Cardiac muscle cell (in vitro differentiated cells and primary cell): ENCODE results near the gene ATAT1. TPM values are rescaled to one million over a fixed set of nuclear protein-coding genes. Genes with fewer than 3 reads are reported as not detected.
A peak's percentile ranks its signal among the peaks of the same experiment; 100 is the strongest.

Experiments
- DNase-seq, 2 donors: peaks; one replicate each; pipeline versions ENCODE4 v3.0.0 to v3.0.0-alpha.2; 2010 to 2017; ENCODE audit warnings: low read depth in 1 of 2, low spot score in 1 of 2
- H3K27ac ChIP-seq: fragments of 200-600 bp; sonication (generic); 2 replicates; pipeline ENCODE4 v1.5.1; 2016
- H3K27me3 ChIP-seq: fragments of 200-600 bp; sonication (generic); 2 replicates; pipeline ENCODE4 v1.6.0; 2016; ENCODE audit warnings: control low read depth
- H3K36me3 ChIP-seq: fragments of 200-600 bp; sonication (generic); 2 replicates; pipeline ENCODE4 v1.5.1; 2016; ENCODE audit warnings: control low read depth
- H3K4me1 ChIP-seq: fragments of 200-600 bp; sonication (generic); 2 replicates; pipeline ENCODE4 v1.8.1; 2017; ENCODE audit warnings: low read depth, mild to moderate bottlenecking, mixed run types
- H3K4me3 ChIP-seq: fragments of 200-600 bp; sonication (generic); 2 replicates; pipeline ENCODE4 v1.5.1; 2016; ENCODE audit warnings: mild to moderate bottlenecking
- H3K9me3 ChIP-seq: fragments of 200-600 bp; sonication (generic); 2 replicates; pipeline ENCODE4 v1.5.1; 2017; ENCODE audit warnings: low read depth, mild to moderate bottlenecking, control low read depth
- CTCF ChIP-seq: IDR thresholded peaks from 2 replicates; pipeline ENCODE4 v1.5.1; 2012; ENCODE audit warnings: low read depth, mild to moderate bottlenecking, low read length
- polyA plus RNA-seq: library from polyadenylated mRNA; unstranded; fragments of >200 nt; fragmentation: Nextera tagmentation; extraction: Ambion mirVana; gene quantifications from 2 replicates; pipeline ENCODE4 v1.2.1, GENCODE V29; 2016
- total RNA-seq: library from RNA; depleted of rRNA; stranded (reverse); fragments of >200 nt; gene quantifications from 2 replicates; pipeline ENCODE4 v1.2.3, GENCODE V29; 2016

Gene ATAT1
- total and polyA plus RNA-seq, 2 experiments from 2014 or later = 11.2 to 18.0 TPM

- H3K36me3 ChIP-seq = no peaks in the 10 kb centered on the region
- no peaks in the 10 kb centered on the region for H3K9me3 ChIP-seq
- no peaks in the 10 kb centered on the region for H3K27me3 ChIP-seq
- peaks cover 44% of the 10 kb centered on the region for H3K4me1 ChIP-seq
- no peak for DNase-seq
- H3K27ac ChIP-seq = no peak overlapping the region
- TF ChIP-seq CTCF = no peak
- H3K4me3 ChIP-seq = no peak overlapping the region
Measured at GRCh38 chr6:30688569-30688968, 61.9 kb downstream of the ATAT1 start.

GRCh38 chr6:30689022-30689865 is 62.6 kb downstream of the ATAT1 start:
- H3K27ac ChIP-seq = peak overlapping the region; percentile 72
- no peak for TF ChIP-seq CTCF

GRCh38 chr6:30689985-30690384 is 63.3 kb downstream of the ATAT1 start:
- H3K9me3 ChIP-seq = no peaks in the 10 kb centered on the region
- peak overlapping the region; percentile 72 for H3K27ac ChIP-seq
- H3K4me1 ChIP-seq = peaks cover 31% of the 10 kb centered on the region
- no peaks in the 10 kb centered on the region for H3K27me3 ChIP-seq
- H3K4me3 ChIP-seq = peak overlapping the region; percentile 62
- no peaks in the 10 kb centered on the region for H3K36me3 ChIP-seq
- no peak for TF ChIP-seq CTCF
- DNase-seq = no peak

More at GRCh38 chr6:30689022-30689865, 62.6 kb downstream of the ATAT1 start:
- no peaks in the 10 kb centered on the region for H3K9me3 ChIP-seq
- no peak for DNase-seq
- H3K4me1 ChIP-seq = peaks cover 38% of the 10 kb centered on the region
- no peaks in the 10 kb centered on the region for H3K36me3 ChIP-seq
- H3K27me3 ChIP-seq = no peaks in the 10 kb centered on the region
- H3K4me3 ChIP-seq = no peak overlapping the region

- H3K27ac ChIP-seq = peak within 1 kb of the TSS; percentile 72
- TF ChIP-seq CTCF = no peak
- peak; percentile 91 for DNase-seq
- H3K9me3 ChIP-seq = no peaks in the 10 kb centered on the region
- peak within 1 kb of the TSS; percentile 62 for H3K4me3 ChIP-seq
- H3K36me3 ChIP-seq = no peaks in the 10 kb centered on the region
- H3K27me3 ChIP-seq = no peaks in the 10 kb centered on the region
- H3K4me1 ChIP-seq = peaks cover 26% of the 10 kb centered on the region
Measured at GRCh38 chr6:30690403-30691207, 63.9 kb downstream of the ATAT1 start, which contains the start of gene NRM. Gene NRM (minus strand): TSS chr6:30690984. CDS start chr6:30690974, 10 bp downstream.

- Histone ChIP-seq H3K27me3 (no peaks in the 10 kb centered on the region), H3K36me3 (no peaks in the 10 kb centered on the region), H3K9me3 (no peaks in the 10 kb centered on the region), H3K27ac (peak overlapping the region; percentile 63), H3K4me1 (peaks cover 20% of the 10 kb centered on the region), H3K4me3 (peak overlapping the region; percentile 62)
- no peak for TF ChIP-seq CTCF
- DNase-seq = no peak
Measured at GRCh38 chr6:30691208-30691847, 64.7 kb downstream of the ATAT1 start.
